Suprapubic skin (tissue), 4 donors: ENCODE results near the gene TNNI3.

Experiments used
- EP300 ChIP-seq: sonication (generic); formaldehyde crosslinking; IDR thresholded peaks from one replicate; pipeline ENCODE4 v1.6.1; 2017; ENCODE audit warnings: antibody characterized with exemption
- POLR2A ChIP-seq, 2 donors: fragments of 450-650 bp; IDR thresholded peaks; one replicate each; pipeline ENCODE4 v1.6.1; 2017; ENCODE audit warnings: antibody characterized with exemption in 2 of 2, mild to moderate bottlenecking in 2 of 2, moderate library complexity in 2 of 2
- POLR2AphosphoS5 ChIP-seq, 3 donors: sonication (generic); formaldehyde crosslinking; IDR thresholded peaks; one replicate each; pipeline ENCODE4 v1.6.1; 2017; ENCODE audit warnings: antibody characterized with exemption in 3 of 3
- TF ChIP-seq, protein P1 (sequence below), 2 donors: fragments of 200-600 bp in 1 of 2; fragments of 450-650 bp in 1 of 2; sonication (generic) in 1 of 2; IDR thresholded peaks; one replicate each; pipeline ENCODE4 v1.5.1; 2016 to 2019; ENCODE audit warnings: antibody characterized with exemption in 2 of 2, mild to moderate bottlenecking in 1 of 2, moderate library complexity in 1 of 2

DNA sequence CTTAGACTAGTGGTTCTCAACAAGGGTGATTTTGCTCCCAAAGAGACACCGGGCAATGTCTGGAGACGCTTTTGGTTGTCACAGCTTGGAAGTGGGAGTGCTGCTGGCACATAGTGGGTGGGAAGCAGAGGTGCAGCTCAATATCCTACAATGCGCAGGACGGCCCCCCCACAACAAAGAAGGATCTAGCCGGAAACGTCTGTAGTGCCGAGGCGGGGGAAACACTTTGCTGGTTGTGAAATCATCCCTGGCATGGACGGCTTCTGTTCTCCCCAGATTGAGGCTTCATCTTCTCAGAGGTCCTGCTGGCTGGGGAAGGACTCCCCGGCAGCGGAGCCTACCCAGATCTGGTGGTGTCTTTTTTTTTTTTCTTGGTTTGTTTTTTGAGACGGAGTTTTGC is 35.9 kb upstream of the TNNI3 start:
- TF ChIP-seq, protein P1, sequence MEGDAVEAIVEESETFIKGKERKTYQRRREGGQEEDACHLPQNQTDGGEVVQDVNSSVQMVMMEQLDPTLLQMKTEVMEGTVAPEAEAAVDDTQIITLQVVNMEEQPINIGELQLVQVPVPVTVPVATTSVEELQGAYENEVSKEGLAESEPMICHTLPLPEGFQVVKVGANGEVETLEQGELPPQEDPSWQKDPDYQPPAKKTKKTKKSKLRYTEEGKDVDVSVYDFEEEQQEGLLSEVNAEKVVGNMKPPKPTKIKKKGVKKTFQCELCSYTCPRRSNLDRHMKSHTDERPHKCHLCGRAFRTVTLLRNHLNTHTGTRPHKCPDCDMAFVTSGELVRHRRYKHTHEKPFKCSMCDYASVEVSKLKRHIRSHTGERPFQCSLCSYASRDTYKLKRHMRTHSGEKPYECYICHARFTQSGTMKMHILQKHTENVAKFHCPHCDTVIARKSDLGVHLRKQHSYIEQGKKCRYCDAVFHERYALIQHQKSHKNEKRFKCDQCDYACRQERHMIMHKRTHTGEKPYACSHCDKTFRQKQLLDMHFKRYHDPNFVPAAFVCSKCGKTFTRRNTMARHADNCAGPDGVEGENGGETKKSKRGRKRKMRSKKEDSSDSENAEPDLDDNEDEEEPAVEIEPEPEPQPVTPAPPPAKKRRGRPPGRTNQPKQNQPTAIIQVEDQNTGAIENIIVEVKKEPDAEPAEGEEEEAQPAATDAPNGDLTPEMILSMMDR (IDR thresholded peaks at IDR 0.05), result no peak
- TF ChIP-seq POLR2A (IDR thresholded peaks at IDR 0.05) (no peak), EP300 (no peak), POLR2AphosphoS5 (IDR thresholded peaks at IDR 0.05) (no peak)
